Measurements from ENCODE around the gene PRPF19. TPM values are rescaled to one million over a fixed set of nuclear protein-coding genes. Genes with fewer than 3 reads are reported as not detected.
A peak's percentile ranks its signal among the peaks of the same experiment; 100 is the strongest.

The PRPF19 gene
- polyA plus RNA-seq, 2 of the 4 experiments (the other 2 are of a cell fraction) = 41.1 to 177 TPM

DNA sequence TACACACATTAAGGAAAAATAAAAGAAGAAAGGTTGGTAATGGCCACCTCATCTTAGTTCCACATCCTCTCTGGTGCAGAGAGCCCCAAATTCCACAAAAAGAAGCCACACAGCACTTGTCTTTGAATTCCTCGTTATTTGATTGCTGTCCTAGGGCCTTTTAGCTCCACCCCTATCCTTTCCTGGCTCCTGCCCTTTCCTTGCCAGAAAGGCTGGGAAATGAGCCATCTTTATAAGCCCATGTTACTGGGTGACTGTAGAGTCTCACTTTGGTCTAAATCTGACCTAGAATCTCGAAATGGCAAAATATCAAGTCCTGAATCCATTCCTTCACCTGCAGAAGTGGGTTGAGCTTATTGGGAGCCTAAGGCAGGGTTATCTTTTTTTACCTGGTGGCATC is 13.6 kb upstream of the PRPF19 start:
- ATAC-seq (no peak), DNase-seq (ENCODE audit: low read depth in 1 of 2, low spot score in 1 of 2) (no peak), FAIRE-seq (no peak)
- CTCF ChIA-PET = interaction anchor here (0.9 to 3.8 kb wide), 4 partner anchors 9 to 89 kb away, joined by 3 to 11 read pairs (median 6); no protein-coding TSS in a partner anchor
- Histone ChIP-seq H3K4me1 (peaks cover 29% of the 10 kb centered on the region), H3K9me3 (no peaks in the 10 kb centered on the region), H3K4me3 (no peak overlapping the region), H3K27ac (no peak overlapping the region), H3K4me2 (no peak overlapping the region)
- POLR2A ChIA-PET = no interaction called here
- WGBS (ENCODE audit: missing lambda C conversion rate) = 80% methylated on average over 2 of the region's 2 CpGs
- TF ChIP-seq HOXB5 (CRISPR knock-in tag; IDR thresholded peaks at IDR 0.05) (no peak), EHMT2 (IDR thresholded peaks at IDR 0.05; ENCODE audit: low read depth) (no peak), NPAS2 (CRISPR knock-in tag; IDR thresholded peaks at IDR 0.05; ENCODE audit: borderline replicate concordance) (no peak), MAZ (IDR thresholded peaks at IDR 0.05; ENCODE audit: borderline replicate concordance, low read depth, low read length) (no peak), CBX8 (IDR thresholded peaks at IDR 0.05) (no peak), ESRRA (IDR thresholded peaks at IDR 0.05; ENCODE audit: borderline replicate concordance, low read length) (no peak), SMC3 (IDR thresholded peaks at IDR 0.05) (no peak), GATA3 (IDR thresholded peaks at IDR 0.05; ENCODE audit: borderline replicate concordance) (no peak), MYC (IDR thresholded peaks at IDR 0.05; ENCODE audit: borderline replicate concordance, low read length) (no peak), RARB (CRISPR knock-in tag; IDR thresholded peaks at IDR 0.05) (no peak), FOSL2 (IDR thresholded peaks at IDR 0.05) (no peak), FOSL2 (CRISPR knock-in tag; IDR thresholded peaks at IDR 0.05) (no peak), FOXS1 (CRISPR knock-in tag; IDR thresholded peaks at IDR 0.05) (no peak), ZFP36 (IDR thresholded peaks at IDR 0.05; ENCODE audit: borderline replicate concordance, partially characterized antibody) (no peak)
- TF ChIP-seq, protein P1, sequence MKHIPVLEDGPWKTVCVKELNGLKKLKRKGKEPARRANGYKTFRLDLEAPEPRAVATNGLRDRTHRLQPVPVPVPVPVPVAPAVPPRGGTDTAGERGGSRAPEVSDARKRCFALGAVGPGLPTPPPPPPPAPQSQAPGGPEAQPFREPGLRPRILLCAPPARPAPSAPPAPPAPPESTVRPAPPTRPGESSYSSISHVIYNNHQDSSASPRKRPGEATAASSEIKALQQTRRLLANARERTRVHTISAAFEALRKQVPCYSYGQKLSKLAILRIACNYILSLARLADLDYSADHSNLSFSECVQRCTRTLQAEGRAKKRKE (CRISPR knock-in tag; IDR thresholded peaks at IDR 0.05; ENCODE audit: low read depth) = no peak
- TF ChIP-seq, protein P2, sequence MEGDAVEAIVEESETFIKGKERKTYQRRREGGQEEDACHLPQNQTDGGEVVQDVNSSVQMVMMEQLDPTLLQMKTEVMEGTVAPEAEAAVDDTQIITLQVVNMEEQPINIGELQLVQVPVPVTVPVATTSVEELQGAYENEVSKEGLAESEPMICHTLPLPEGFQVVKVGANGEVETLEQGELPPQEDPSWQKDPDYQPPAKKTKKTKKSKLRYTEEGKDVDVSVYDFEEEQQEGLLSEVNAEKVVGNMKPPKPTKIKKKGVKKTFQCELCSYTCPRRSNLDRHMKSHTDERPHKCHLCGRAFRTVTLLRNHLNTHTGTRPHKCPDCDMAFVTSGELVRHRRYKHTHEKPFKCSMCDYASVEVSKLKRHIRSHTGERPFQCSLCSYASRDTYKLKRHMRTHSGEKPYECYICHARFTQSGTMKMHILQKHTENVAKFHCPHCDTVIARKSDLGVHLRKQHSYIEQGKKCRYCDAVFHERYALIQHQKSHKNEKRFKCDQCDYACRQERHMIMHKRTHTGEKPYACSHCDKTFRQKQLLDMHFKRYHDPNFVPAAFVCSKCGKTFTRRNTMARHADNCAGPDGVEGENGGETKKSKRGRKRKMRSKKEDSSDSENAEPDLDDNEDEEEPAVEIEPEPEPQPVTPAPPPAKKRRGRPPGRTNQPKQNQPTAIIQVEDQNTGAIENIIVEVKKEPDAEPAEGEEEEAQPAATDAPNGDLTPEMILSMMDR (IDR thresholded peaks at IDR 0.05) = no peak

DNA sequence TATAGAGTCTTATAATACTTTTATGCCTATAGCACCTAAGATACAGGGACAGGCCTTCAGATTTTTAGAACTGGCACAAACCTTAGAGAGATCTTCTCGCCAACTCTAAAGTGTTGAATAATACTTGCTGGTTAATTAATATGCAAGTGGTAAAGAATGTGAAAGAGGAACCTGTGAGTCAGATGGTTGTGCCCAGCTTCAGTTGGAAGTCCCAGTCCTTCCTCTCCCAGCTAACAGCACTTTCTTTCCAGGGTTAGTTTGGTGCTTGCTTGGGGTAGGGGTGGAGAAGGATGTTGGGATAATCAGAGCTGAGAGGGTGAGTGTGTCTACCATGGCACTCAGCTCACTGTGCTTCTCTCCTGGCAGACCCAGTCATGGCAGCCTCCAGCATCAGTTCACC is 12.9 kb upstream of the PRPF19 start:
- Histone ChIP-seq H3K27ac (no peak overlapping the region), H3K4me1 (peaks cover 31% of the 10 kb centered on the region), H3K9me3 (no peaks in the 10 kb centered on the region), H3K4me3 (no peak overlapping the region), H3K4me2 (peak overlapping the region; percentile 13; the same call in 1 of the 3 replicates)
- TF ChIP-seq RARB (CRISPR knock-in tag; IDR thresholded peaks at IDR 0.05) (no peak), POLR2AphosphoS2 (conservative IDR thresholded peaks at IDR 0.05; ENCODE audit: low read length) (no peak), RAD21 (conservative IDR thresholded peaks at IDR 0.05 in 1 of 2, IDR thresholded peaks at IDR 0.05 in 1 of 2) (no peak), CHD2 (IDR thresholded peaks at IDR 0.05; ENCODE audit: low read length, partially characterized antibody) (no peak), EHMT2 (IDR thresholded peaks at IDR 0.05; ENCODE audit: low read depth) (no peak), HOXA7 (CRISPR knock-in tag; IDR thresholded peaks at IDR 0.05) (no peak), RCOR1 (IDR thresholded peaks at IDR 0.05; ENCODE audit: low read depth, low read length) (no peak)
- TF ChIP-seq, protein P3, sequence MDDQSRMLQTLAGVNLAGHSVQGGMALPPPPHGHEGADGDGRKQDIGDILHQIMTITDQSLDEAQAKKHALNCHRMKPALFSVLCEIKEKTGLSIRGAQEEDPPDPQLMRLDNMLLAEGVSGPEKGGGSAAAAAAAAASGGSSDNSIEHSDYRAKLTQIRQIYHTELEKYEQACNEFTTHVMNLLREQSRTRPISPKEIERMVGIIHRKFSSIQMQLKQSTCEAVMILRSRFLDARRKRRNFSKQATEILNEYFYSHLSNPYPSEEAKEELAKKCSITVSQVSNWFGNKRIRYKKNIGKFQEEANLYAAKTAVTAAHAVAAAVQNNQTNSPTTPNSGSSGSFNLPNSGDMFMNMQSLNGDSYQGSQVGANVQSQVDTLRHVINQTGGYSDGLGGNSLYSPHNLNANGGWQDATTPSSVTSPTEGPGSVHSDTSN (IDR thresholded peaks at IDR 0.05) = no peak
- TF ChIP-seq, protein P4, sequence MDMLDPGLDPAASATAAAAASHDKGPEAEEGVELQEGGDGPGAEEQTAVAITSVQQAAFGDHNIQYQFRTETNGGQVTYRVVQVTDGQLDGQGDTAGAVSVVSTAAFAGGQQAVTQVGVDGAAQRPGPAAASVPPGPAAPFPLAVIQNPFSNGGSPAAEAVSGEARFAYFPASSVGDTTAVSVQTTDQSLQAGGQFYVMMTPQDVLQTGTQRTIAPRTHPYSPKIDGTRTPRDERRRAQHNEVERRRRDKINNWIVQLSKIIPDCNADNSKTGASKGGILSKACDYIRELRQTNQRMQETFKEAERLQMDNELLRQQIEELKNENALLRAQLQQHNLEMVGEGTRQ (IDR thresholded peaks at IDR 0.05) = no peak
- ATAC-seq (no peak), DNase-seq (ENCODE audit: low read depth in 1 of 2, low spot score in 1 of 2) (no peak), FAIRE-seq (no peak)
- POLR2A ChIA-PET = no interaction called here
- CTCF ChIA-PET = interaction anchor here (1.0 to 3.8 kb wide), 5 partner anchors 8 to 89 kb away, joined by 3 to 11 read pairs (median 6); no protein-coding TSS in a partner anchor
- WGBS (ENCODE audit: missing lambda C conversion rate) = 96% methylated on average over 1 of the region's 1 CpG

Data from A549 (cell line).